ENCODE measurements around the gene PIP5K1C.

GRCh38 chr19:3645726-3646125, 54.5 kb downstream of the PIP5K1C start:
- TF ChIP-seq CTCF (IDR thresholded peaks at IDR 0.05; ENCODE audit: insufficient read depth, low read length, poor library complexity, severe bottlenecking) (no peak), EZH2phosphoT487 (conservative IDR thresholded peaks at IDR 0.05; ENCODE audit: low read length) (no peak)
